ENCODE measurements around the gene COLGALT1.

COLGALT1 gene

DNA sequence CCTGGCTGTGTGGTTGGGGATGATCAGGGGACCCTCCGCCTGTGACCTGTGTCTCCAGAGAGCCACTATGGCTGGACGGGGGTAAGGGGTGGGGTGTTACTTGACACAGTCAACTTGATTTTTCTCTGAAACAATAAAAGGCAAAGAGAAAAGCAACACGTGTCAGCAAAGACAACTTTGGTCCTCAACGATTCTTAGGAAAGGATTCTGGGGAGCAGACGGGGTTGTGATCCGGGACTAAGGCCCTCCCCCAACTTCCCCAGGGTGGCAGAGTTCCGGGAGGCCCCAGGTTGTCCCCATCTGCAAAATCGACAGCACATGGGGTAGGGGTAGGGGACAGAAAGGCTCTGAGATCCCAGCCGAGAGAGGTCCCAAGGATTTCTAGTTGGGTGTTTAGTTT, 46.2 kb downstream of the COLGALT1 start:
- no peaks in the 10 kb centered on the region for H3K9me3 Mint-ChIP-seq
- no peak for ATAC-seq (replicated peaks)
- H3K4me1 Mint-ChIP-seq (ENCODE audit: low read depth in 2 of 2), result peaks cover 6 to 7% of the 10 kb centered on the region in 2 donors
- H3K27ac Mint-ChIP-seq, result no peak overlapping the region
- peaks cover 10% of the 10 kb centered on the region for H3K36me3 Mint-ChIP-seq (ENCODE audit: insufficient read depth)
- H3K4me3 Mint-ChIP-seq, result no peak overlapping the region
- H3K27me3 Mint-ChIP-seq, result peaks cover 40 to 48% of the 10 kb centered on the region in 2 donors
- no peak for DNase-seq

DNA sequence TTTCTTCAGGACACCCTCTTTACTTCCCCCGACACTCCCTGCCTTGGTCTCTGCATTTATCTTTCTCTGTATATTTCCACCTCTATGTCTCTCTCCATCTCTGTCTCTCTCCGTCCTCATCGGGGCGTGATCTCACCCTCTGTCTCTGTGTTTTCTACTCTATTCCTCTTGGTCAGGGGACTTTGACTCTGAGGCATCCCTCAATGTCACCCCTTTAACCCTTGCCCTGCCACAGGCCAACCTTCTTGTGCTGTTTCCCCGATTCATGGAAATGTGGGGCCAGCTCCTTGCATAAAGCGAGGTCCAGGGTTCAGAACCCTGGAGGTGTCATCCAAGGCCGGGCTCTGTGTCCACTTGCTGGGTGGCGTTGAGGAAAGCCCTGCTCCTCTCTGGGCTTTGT, 46.8 kb downstream of the COLGALT1 start:
- Mint-ChIP-seq H3K27ac (no peak overlapping the region), H3K9me3 (no peaks in the 10 kb centered on the region), H3K4me1 (ENCODE audit: low read depth in 2 of 2) (peaks cover 9 to 10% of the 10 kb centered on the region in 2 donors), H3K4me3 (no peak overlapping the region), H3K27me3 (peaks cover 40 to 53% of the 10 kb centered on the region in 2 donors), H3K36me3 (ENCODE audit: insufficient read depth) (peaks cover 15% of the 10 kb centered on the region)
- DNase-seq (no peak), ATAC-seq (replicated peaks) (no peak)

DNA sequence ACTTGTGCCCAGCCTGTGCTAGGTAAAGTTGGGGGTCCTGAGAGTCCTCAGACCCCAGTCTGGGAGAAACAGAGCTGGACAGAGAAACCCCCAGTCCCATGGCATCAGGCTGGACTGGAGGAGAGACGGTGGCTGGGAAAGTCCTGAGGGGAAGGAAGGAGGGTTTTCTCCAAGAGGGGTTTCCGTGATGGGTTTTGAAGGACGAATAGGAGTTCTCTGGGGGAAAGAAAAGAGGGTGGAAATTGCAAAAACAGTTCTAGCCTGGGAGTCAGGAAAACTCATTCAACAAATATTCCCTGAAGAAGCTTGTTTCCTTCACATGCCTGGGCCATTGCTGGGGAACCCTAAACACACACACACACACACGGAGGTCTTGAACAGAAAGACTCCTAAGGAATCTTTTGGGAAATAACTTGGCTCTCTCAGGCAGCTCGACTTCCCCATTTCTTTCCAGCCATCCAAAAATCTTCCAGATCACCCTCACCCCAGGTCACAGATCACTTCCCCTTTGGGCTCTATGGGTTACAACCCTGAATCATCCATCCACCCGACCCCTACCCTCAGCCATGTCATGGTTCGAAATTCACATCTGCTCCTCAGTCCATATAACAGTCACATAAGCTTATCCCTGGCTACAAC, 47.5 kb downstream of the COLGALT1 start:
- ATAC-seq (replicated peaks) (no peak), DNase-seq (no peak)
- peaks cover 40 to 54% of the 10 kb centered on the region in 2 donors for H3K27me3 Mint-ChIP-seq
- H3K9me3 Mint-ChIP-seq, result no peaks in the 10 kb centered on the region
- peaks cover 16% of the 10 kb centered on the region for H3K36me3 Mint-ChIP-seq (ENCODE audit: insufficient read depth)
- H3K4me3 Mint-ChIP-seq, result no peak overlapping the region
- H3K27ac Mint-ChIP-seq, result no peak overlapping the region
- H3K4me1 Mint-ChIP-seq (ENCODE audit: low read depth in 2 of 2), result peaks cover 10 to 13% of the 10 kb centered on the region in 2 donors

DNA sequence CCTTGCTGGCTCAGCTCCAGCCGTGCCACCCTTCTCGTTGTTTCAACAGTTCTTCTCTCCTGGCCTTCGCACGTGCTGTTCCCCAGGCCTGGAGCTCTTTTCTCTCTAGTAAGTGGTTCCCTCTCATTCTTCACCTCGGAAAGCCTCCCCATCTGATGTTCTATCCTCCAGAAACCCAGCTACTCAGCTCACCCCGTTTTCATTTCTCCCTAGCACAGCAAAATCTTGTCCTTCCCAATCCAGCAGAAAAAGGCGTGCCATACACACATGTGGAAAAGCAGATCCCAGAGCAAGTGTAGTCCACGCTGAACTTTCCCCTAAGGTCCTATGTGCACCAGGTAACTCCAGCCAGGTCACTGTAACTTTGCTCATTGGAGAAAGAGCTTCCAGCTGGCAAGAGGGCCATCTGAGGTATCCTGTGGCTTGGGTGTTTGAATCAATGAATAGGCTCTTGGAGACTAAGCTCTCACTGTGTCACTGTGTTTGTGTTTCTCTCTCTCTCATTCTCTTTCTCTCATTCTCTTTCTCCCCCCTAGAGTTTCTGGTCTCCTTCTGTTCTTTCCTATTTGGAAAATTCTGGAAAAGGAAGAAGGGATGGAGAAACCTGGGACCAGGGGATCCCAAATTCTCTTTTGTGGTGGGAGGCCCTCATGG, 49.0 kb downstream of the COLGALT1 start:
- Mint-ChIP-seq H3K36me3 (ENCODE audit: insufficient read depth) (peaks cover 16% of the 10 kb centered on the region), H3K4me1 (ENCODE audit: low read depth in 2 of 2) (peaks cover 10 to 13% of the 10 kb centered on the region in 2 donors), H3K4me3 (no peak overlapping the region), H3K9me3 (no peaks in the 10 kb centered on the region), H3K27ac (no peak overlapping the region), H3K27me3 (peaks cover 40 to 54% of the 10 kb centered on the region in 2 donors)
- no peak for DNase-seq
- ATAC-seq (replicated peaks), result no peak

DNA sequence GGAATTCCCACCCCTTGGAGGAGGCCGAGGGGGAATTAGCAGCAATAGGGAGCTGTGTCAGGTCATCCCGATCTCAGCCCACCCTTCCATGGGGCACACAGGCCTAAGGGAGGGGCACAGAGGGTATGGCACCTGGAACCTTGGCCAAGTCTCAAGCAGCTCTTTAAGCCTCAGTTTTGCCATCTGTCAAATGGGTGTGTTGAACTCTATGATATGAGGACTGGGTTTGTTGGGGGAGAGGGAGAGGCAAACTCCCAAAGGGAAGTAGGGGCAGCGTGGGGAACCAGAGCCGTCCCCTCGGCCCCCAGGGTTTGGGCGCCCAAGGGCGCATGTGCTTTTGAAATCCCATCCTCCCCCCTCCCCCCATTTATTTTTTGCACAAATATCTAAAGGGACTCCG, 49.7 kb downstream of the COLGALT1 start:
- no peaks in the 10 kb centered on the region for H3K9me3 Mint-ChIP-seq
- ATAC-seq (replicated peaks), result no peak
- peaks cover 10 to 13% of the 10 kb centered on the region in 2 donors for H3K4me1 Mint-ChIP-seq (ENCODE audit: low read depth in 2 of 2)
- H3K4me3 Mint-ChIP-seq, result no peak overlapping the region
- no peak overlapping the region for H3K27ac Mint-ChIP-seq
- DNase-seq, result no peak
- peaks cover 16% of the 10 kb centered on the region for H3K36me3 Mint-ChIP-seq (ENCODE audit: insufficient read depth)
- H3K27me3 Mint-ChIP-seq, result peaks cover 40 to 54% of the 10 kb centered on the region in 2 donors

DNA sequence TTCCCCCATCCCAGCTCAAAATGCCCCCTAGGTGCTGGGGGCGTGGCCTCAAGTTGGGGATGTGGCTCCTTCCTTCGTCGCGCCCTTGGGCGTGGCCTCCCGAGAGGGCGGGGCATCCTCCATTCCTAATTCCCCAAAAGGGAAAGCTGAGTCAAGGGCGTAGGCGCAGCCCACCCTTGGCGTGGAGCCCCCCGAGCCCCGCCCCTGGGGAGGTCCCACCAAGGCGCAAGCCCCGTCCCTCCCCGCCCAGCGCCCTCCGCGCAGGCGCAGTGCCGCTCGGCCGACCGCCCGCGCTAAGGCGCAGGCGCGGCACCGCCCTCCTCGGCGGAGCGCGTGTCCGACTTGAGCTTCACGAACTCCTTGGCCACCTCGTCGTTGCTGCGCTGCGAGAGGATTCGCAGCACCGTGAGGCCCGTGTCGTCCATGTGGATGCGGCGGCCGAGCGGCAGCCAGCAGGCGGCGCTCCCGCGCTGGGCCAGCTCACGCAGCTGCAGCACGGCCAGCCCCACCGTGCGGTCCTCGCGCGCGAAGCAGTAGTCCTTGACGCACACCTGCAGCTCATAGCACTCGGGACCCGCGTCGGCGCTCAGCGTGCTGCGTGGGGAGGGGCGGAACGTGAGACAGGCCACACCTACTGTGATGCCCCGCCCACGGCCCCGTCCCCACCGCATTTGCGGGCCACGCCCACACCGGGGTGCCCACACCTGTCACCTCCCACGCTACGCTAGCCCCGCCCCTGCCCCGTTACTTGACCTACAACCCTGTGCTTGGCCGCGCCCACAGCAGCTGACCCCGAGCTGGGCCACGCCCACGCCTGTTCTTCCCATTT, 50.5 kb downstream of the COLGALT1 start:
- no peaks in the 10 kb centered on the region for H3K9me3 Mint-ChIP-seq
- peaks cover 16% of the 10 kb centered on the region for H3K36me3 Mint-ChIP-seq (ENCODE audit: insufficient read depth)
- H3K4me1 Mint-ChIP-seq (ENCODE audit: low read depth in 2 of 2), result peaks cover 10 to 13% of the 10 kb centered on the region in 2 donors
- ATAC-seq (replicated peaks), result peak; percentile 94
- DNase-seq, result peak; percentile 66 to 73 (median 70)
- peak overlapping the region in 1 of 2 donors; percentile 91 for H3K27ac Mint-ChIP-seq
- H3K27me3 Mint-ChIP-seq, result peaks cover 39 to 50% of the 10 kb centered on the region in 2 donors
- peak overlapping the region; percentile 66 to 76 for H3K4me3 Mint-ChIP-seq

DNA sequence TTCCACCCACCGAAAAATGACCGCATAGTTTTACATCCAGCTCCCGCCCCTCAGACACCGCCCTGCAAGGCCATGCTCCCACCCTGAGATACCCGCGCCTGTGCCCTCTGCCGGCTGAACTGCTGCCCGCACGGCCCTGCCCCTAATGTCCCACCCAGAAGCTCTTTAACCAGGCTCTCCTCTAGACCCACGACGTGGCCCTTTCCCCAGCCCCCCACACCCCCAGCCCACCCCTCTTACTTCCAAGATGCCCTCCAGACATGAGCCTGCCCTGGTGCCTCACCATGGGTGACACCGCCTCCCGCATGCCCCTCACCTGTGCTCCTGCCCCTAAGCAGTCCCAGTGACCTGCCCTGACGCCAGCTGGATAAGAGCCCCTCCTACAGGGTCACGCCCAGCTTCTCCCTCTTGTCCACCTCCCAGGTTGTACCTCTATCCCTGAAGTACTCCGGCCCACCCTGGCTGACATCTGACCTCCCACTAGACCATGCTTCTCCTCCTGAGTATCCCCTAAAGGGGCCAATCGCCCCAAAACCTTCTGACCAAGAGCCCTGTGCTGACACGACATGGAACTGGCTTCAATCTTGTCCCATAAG, 51.2 kb downstream of the COLGALT1 start:
- Mint-ChIP-seq H3K4me1 (ENCODE audit: low read depth in 2 of 2) (peaks cover 10 to 13% of the 10 kb centered on the region in 2 donors), H3K27me3 (peaks cover 32 to 43% of the 10 kb centered on the region in 2 donors), H3K27ac (peak overlapping the region in 1 of 2 donors; percentile 91), H3K36me3 (ENCODE audit: insufficient read depth) (peaks cover 16% of the 10 kb centered on the region), H3K4me3 (peak overlapping the region; percentile 66 to 76), H3K9me3 (no peaks in the 10 kb centered on the region)
- no peak for DNase-seq
- peak; percentile 26 for ATAC-seq (replicated peaks)

DNA sequence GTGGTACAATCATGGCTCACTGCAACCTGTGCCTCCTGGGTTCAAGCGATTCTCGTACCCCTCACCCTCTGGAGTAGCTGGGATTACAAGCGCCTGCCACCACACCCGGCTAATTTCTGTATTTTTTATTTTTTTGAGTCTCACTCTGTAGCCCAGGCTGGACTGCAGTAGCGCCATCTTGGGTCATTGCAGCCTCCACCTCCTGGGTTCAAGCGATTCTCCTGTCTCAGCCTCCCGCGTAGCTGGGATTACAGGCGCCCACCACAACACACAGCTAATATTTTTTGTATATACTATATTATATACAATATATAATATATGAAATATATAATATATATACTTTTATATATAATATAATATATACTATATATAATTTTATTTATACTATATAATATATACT, 52.5 kb downstream of the COLGALT1 start:
- Mint-ChIP-seq H3K4me1 (ENCODE audit: low read depth in 2 of 2) (peaks cover 10 to 13% of the 10 kb centered on the region in 2 donors), H3K9me3 (no peaks in the 10 kb centered on the region), H3K36me3 (ENCODE audit: insufficient read depth) (peaks cover 16% of the 10 kb centered on the region), H3K4me3 (peak overlapping the region; percentile 33 to 66), H3K27ac (no peak overlapping the region), H3K27me3 (peaks cover 24 to 42% of the 10 kb centered on the region in 2 donors)
- DNase-seq (no peak), ATAC-seq (replicated peaks) (no peak)

DNA sequence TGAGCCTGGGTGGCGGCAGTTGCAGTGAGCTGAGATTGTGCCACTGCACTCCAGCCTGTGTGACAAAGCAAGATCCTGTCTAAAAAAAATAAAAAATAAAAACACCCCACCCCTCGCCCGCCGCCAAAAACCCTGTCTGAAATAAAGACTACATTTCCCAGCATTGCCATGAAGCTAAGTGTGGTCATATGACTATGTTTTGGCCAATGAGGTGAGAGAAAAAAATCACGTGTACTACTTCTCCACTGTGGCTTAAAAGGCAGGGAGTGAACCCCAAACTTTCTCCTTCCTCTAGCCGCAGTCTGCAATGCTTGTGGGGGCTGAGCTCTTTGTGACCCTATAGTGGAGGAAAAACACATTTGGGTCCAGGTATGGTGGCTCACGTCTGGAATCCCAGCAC, 54.9 kb downstream of the COLGALT1 start:
- Mint-ChIP-seq H3K9me3 (no peaks in the 10 kb centered on the region), H3K36me3 (ENCODE audit: insufficient read depth) (peaks cover 14% of the 10 kb centered on the region), H3K4me1 (ENCODE audit: low read depth in 2 of 2) (peaks cover 10 to 13% of the 10 kb centered on the region in 2 donors), H3K27me3 (peaks cover 10 to 42% of the 10 kb centered on the region in 2 donors), H3K4me3 (no peak overlapping the region), H3K27ac (no peak overlapping the region)
- ATAC-seq (replicated peaks) (no peak), DNase-seq (no peak)

DNA sequence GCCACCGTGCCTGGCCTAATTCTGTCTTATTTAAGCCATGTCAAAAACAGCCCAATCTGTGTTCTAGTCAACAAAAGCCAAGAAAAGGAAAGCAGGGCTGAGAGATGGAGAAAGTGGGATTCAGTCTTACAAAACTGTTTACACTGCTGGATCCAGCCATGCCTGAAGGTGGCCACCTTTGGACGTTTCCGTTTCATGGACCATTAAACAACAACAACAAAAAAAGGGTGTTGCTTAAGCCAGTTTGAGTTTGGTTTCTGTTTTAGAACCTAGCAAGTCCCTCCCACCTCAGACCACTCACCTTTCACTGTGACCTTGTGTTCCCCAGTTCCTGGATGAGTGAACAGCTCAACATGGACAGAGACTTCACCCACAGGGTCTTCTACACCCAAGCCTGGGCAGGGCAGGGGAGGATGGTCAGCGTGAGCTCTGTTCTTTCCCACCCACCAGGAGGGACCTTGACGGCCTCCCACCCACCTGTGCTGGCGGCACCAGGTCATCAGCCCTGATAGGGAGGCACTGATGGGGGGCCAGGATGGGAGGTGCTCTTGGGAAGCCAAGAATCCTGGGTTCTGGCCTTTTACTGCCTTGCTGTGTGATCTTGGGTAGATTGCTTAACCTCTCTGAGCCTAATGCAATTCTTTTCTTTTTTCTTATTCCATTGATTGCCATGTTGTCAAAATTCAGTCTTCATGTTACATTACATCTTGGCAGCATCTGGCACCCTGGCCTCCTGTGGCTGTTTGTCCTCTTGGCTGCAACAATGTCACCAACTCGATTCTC, 56.2 kb downstream of the COLGALT1 start:
- Mint-ChIP-seq H3K4me1 (ENCODE audit: low read depth in 2 of 2) (peaks cover 6 to 8% of the 10 kb centered on the region in 2 donors), H3K4me3 (no peak overlapping the region), H3K27me3 (peaks cover 14 to 51% of the 10 kb centered on the region in 2 donors), H3K9me3 (no peaks in the 10 kb centered on the region), H3K36me3 (ENCODE audit: insufficient read depth) (peaks cover 7% of the 10 kb centered on the region), H3K27ac (no peak overlapping the region)
- no peak for DNase-seq
- ATAC-seq (replicated peaks), result no peak

DNA sequence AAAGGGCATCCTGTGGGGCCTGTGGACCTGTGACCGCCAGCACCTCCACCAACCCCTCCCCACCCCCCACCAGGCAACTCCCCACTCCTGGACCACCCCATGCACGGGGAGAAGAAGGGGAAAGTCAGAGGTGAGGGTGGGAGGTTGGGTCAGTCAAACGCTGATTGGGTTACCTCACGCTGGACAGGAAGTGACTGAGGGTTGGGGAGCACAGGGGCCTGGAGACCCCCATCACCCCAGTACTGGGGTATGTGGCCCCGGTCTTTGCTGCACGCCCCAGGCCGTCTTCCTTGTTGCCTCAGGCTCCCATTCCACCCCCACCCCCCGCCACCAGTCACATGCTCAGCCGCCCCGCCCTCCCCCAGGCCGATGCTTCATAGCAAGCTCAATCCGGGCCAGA, 59.0 kb downstream of the COLGALT1 start:
- DNase-seq (no peak), ATAC-seq (replicated peaks) (no peak)
- Mint-ChIP-seq H3K9me3 (no peaks in the 10 kb centered on the region), H3K4me3 (no peak overlapping the region), H3K36me3 (ENCODE audit: insufficient read depth) (no peaks in the 10 kb centered on the region), H3K27me3 (peaks cover 30 to 73% of the 10 kb centered on the region in 2 donors), H3K4me1 (ENCODE audit: low read depth in 2 of 2) (peaks cover 0 to 3% of the 10 kb centered on the region in 2 donors), H3K27ac (no peak overlapping the region)

DNA sequence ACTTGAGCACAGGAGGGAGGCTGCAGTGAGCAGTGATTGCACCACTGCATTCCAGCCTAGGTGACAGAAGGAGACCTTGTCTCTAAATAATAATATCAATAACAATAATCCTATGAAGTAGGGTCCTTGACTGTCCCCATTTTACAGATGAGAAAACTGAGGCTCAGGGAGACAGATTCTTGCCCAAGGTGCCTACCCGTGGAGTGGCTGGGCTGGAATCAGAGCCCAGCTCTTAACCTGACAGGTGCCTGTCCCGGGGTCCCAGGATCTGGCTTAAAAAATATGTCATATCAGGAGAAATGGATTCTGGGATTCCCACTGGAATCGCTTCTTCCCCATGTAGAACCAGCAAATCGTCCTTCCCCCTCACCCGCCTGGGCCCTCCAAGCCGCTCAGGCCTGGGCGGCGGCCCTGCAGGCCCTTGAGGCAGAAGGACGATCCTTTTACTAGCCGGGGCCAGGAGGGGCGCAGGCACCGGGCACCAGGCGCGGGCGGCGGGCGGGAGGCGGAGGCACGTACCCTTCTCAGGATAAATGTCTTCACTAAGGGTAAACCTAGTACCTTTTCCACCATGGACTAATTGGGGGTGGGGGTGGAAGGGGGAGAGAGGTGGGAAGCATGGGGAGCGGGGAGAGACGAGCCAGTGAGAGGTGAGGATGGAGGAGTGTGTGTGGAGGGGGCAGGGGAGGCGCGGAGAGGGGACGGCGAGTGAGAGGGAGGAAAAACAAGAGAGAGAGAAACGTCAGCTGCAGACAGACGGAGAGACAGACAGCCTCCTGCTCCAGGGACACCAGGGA, 60.6 kb downstream of the COLGALT1 start:
- H3K27ac Mint-ChIP-seq, result no peak overlapping the region
- peaks cover 0 to 3% of the 10 kb centered on the region in 2 donors for H3K4me1 Mint-ChIP-seq (ENCODE audit: low read depth in 2 of 2)
- H3K36me3 Mint-ChIP-seq (ENCODE audit: insufficient read depth), result no peaks in the 10 kb centered on the region
- H3K4me3 Mint-ChIP-seq, result peak overlapping the region in 1 of 2 donors; percentile 29
- DNase-seq (no peak), ATAC-seq (replicated peaks) (no peak)
- H3K9me3 Mint-ChIP-seq, result no peaks in the 10 kb centered on the region
- peaks cover 30 to 82% of the 10 kb centered on the region in 2 donors for H3K27me3 Mint-ChIP-seq

All from effector memory CD8-positive, alpha-beta T cell (primary cell).